HEK293 (cell line): ENCODE data around the gene INKA2.

Source experiments
- CTCF ChIA-PET: fragments of 350-600 bp; formaldehyde crosslinking; extraction: SDS; loops from one replicate; lab custom pipeline; 2021; ENCODE audit warnings: antibody characterized with exemption; lab: Yijun Ruan, JAX
- POLR2A ChIA-PET: fragments of 300-600 bp; formaldehyde crosslinking; extraction: SDS; loops from one replicate; lab custom pipeline; 2020; ENCODE audit warnings: antibody characterized with exemption, inconsistent platforms; lab: Yijun Ruan, JAX
- H3K27ac ChIP-seq: fragments of 200-500 bp; sonication (Bioruptor generic); 2 replicates; pipeline ENCODE4 v1.5.1; 2014; ENCODE audit warnings: low read depth, low read length, control low read depth, inconsistent platforms; ENCODE audit errors: extremely low read depth
- H3K36me3 ChIP-seq, 2 experiments: fragments of 200-500 bp in 1 of 2; sonication (Bioruptor generic) in 1 of 2; 1 replicate in 1 of 2; 2 replicates in 1 of 2; pipeline ENCODE4 v1.5.1; 2014 to 2017; ENCODE audit warnings: inconsistent platforms in 2 of 2, low read length in 2 of 2; ENCODE audit not compliant: control insufficient read depth in 2 of 2, insufficient read depth in 1 of 2
- H3K4me1 ChIP-seq: fragments of 200-500 bp; sonication (Bioruptor generic); 2 replicates; pipeline ENCODE4 v1.5.1; 2014; ENCODE audit warnings: mild to moderate bottlenecking, low read length, inconsistent platforms; ENCODE audit not compliant: control insufficient read depth, insufficient read depth
- H3K4me3 ChIP-seq: 2 replicates; pipeline ENCODE4 v1.5.1; 2011; ENCODE audit warnings: low read depth, mild to moderate bottlenecking, control low read depth, low read length, moderate library complexity
- H3K9me3 ChIP-seq: fragments of 200-500 bp; sonication (Bioruptor generic); 2 replicates; pipeline ENCODE4 v1.5.1; 2014; ENCODE audit warnings: low read depth, low read length, inconsistent platforms; ENCODE audit not compliant: control insufficient read depth, insufficient read depth
- HOXA7 ChIP-seq: sonication (generic); formaldehyde crosslinking; IDR thresholded peaks from 2 replicates; pipeline ENCODE4 v1.8.1; 2022; ENCODE audit warnings: missing genetic modification reagents, borderline replicate concordance
- HOXC10 ChIP-seq: sonication (generic); formaldehyde crosslinking; IDR thresholded peaks from 2 replicates; pipeline ENCODE4 v1.8.1; 2023; ENCODE audit warnings: mild to moderate bottlenecking, missing genetic modification reagents
- HOXD13 ChIP-seq: sonication (generic); formaldehyde crosslinking; IDR thresholded peaks from 2 replicates; pipeline ENCODE4 v1.8.0; 2022; ENCODE audit warnings: missing genetic modification reagents, borderline replicate concordance
- KLF1 ChIP-seq: fragments of 450-650 bp; formaldehyde crosslinking; IDR thresholded peaks from 2 replicates; pipeline ENCODE4 v1.5.1; 2016; ENCODE audit warnings: missing biosample characterization, missing genetic modification characterization
- KLF16 ChIP-seq: fragments of 450-650 bp; formaldehyde crosslinking; IDR thresholded peaks from 2 replicates; pipeline ENCODE4 v1.5.1; 2017; ENCODE audit warnings: missing biosample characterization, missing genetic modification characterization
- KLF9 ChIP-seq: fragments of 450-650 bp; formaldehyde crosslinking; IDR thresholded peaks from 2 replicates; pipeline ENCODE4 v1.5.1; 2016; ENCODE audit warnings: missing biosample characterization, missing genetic modification characterization, low read depth
- MZF1 ChIP-seq: fragments of 450-650 bp; formaldehyde crosslinking; IDR thresholded peaks from 2 replicates; pipeline ENCODE4 v1.5.1; 2017; ENCODE audit warnings: missing biosample characterization, missing genetic modification characterization, borderline replicate concordance
- OVOL3 ChIP-seq: fragments of 450-650 bp; formaldehyde crosslinking; IDR thresholded peaks from 2 replicates; pipeline ENCODE4 v1.5.1; 2016; ENCODE audit warnings: missing biosample characterization, missing genetic modification characterization
- PRDM1 ChIP-seq: fragments of 450-650 bp; formaldehyde crosslinking; IDR thresholded peaks from 2 replicates; pipeline ENCODE4; 2016; ENCODE audit warnings: missing biosample characterization, missing genetic modification characterization
- SETDB1 ChIP-seq: IDR thresholded peaks from one replicate; pipeline ENCODE4 v1.6.1; 2017; ENCODE audit warnings: mild to moderate bottlenecking, low read length, moderate library complexity, mixed read lengths; ENCODE audit not compliant: insufficient read length
- ZBTB17 ChIP-seq: fragments of 450-650 bp; formaldehyde crosslinking; IDR thresholded peaks from 2 replicates; pipeline ENCODE4 v1.5.1; 2016; ENCODE audit warnings: missing biosample characterization, missing genetic modification characterization
- ZNF112 ChIP-seq: fragments of 450-650 bp; formaldehyde crosslinking; IDR thresholded peaks from 2 replicates; pipeline ENCODE4 v1.5.0; 2017; ENCODE audit warnings: missing biosample characterization, missing genetic modification characterization
- ZNF37A ChIP-seq: fragments of 450-650 bp; IDR thresholded peaks from 2 replicates; pipeline ENCODE4 v1.5.1; 2018; ENCODE audit warnings: missing biosample characterization, missing genetic modification characterization
- ZNF394 ChIP-seq: fragments of 450-650 bp; formaldehyde crosslinking; IDR thresholded peaks from 2 replicates; pipeline ENCODE4 v1.5.1; 2016; ENCODE audit warnings: missing biosample characterization, missing genetic modification characterization, mild to moderate bottlenecking, moderate library complexity, borderline replicate concordance
- ZNF423 ChIP-seq: fragments of 450-650 bp; formaldehyde crosslinking; IDR thresholded peaks from 2 replicates; pipeline ENCODE4 v1.5.1; 2016; ENCODE audit warnings: missing biosample characterization, missing genetic modification characterization
- ZNF530 ChIP-seq: fragments of 450-650 bp; formaldehyde crosslinking; IDR thresholded peaks from 2 replicates; pipeline ENCODE4 v1.5.1; 2016; ENCODE audit warnings: low read depth, missing biosample characterization, missing genetic modification characterization
- ZNF548 ChIP-seq: fragments of 450-650 bp; formaldehyde crosslinking; IDR thresholded peaks from 2 replicates; pipeline ENCODE4 v1.5.1; 2016; ENCODE audit warnings: missing biosample characterization, missing genetic modification characterization
- ZNF558 ChIP-seq: fragments of 450-650 bp; formaldehyde crosslinking; IDR thresholded peaks from 2 replicates; pipeline ENCODE4 v1.5.1; 2016; ENCODE audit warnings: missing biosample characterization, missing genetic modification characterization
- ZNF670 ChIP-seq: fragments of 450-650 bp; formaldehyde crosslinking; IDR thresholded peaks from 2 replicates; pipeline ENCODE4 v1.5.1; 2016; ENCODE audit warnings: missing biosample characterization, missing genetic modification characterization, low read depth
- ZNF792 ChIP-seq: fragments of 450-650 bp; formaldehyde crosslinking; IDR thresholded peaks from 2 replicates; pipeline ENCODE4 v1.5.1; 2016; ENCODE audit warnings: missing biosample characterization, missing genetic modification characterization
- ZSCAN16 ChIP-seq: fragments of 450-650 bp; formaldehyde crosslinking; IDR thresholded peaks from 2 replicates; pipeline ENCODE4 v1.5.1; 2016; ENCODE audit warnings: missing biosample characterization, missing genetic modification characterization
- ZSCAN23 ChIP-seq: fragments of 450-650 bp; formaldehyde crosslinking; IDR thresholded peaks from 2 replicates; pipeline ENCODE4 v1.5.1; 2016; ENCODE audit warnings: missing biosample characterization, missing genetic modification characterization
- TF ChIP-seq, protein P1 (sequence below): fragments of 450-650 bp; formaldehyde crosslinking; optimal IDR thresholded peaks from 2 replicates; pipeline ENCODE3; 2016; ENCODE audit warnings: missing biosample characterization, mild to moderate bottlenecking, missing genetic modification characterization
- TF ChIP-seq, protein P2 (sequence below): fragments of 450-650 bp; formaldehyde crosslinking; IDR thresholded peaks from 2 replicates; pipeline ENCODE4 v1.5.1; 2016; ENCODE audit warnings: missing biosample characterization, missing genetic modification characterization
- TF ChIP-seq, protein P3 (sequence below): fragments of 450-650 bp; formaldehyde crosslinking; IDR thresholded peaks from 2 replicates; pipeline ENCODE4; 2016; ENCODE audit warnings: missing biosample characterization, missing genetic modification characterization
- TF ChIP-seq, protein P4 (sequence below): fragments of 450-650 bp; formaldehyde crosslinking; IDR thresholded peaks from 2 replicates; pipeline ENCODE4 v1.5.1; 2016; ENCODE audit warnings: missing biosample characterization, missing genetic modification characterization
- TF ChIP-seq, protein P5 (sequence below): fragments of 450-650 bp; formaldehyde crosslinking; IDR thresholded peaks from 2 replicates; pipeline ENCODE4 v1.5.1; 2017; ENCODE audit warnings: missing biosample characterization, mild to moderate bottlenecking, missing genetic modification characterization, moderate library complexity

The INKA2 gene

DNA sequence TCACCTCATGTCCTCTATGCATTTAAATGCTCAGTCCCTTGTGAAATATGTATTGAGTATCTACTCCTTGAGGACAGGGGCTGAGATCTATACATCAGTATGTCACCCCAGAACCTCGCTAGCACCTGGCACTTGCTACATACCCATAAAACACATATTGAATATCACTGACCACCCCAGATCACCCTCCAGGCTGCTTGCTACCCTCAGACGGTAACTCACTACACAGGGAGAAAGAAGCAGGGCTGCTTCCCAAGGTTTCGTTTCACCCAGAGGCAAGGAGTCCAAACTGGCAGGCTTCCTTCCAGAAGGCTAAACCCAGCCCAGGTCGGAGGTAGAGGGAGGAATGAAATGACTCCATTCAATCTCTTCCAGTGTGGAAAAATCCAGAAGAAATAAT is 8.5 kb downstream of the INKA2 start:
- ChIA-PET POLR2A (no interaction called here), CTCF (interaction anchor here (0.6 kb wide), 1 partner anchor 84 kb away, joined by 3 read pairs; no protein-coding TSS in a partner anchor)
- Histone ChIP-seq H3K27ac (no peak overlapping the region), H3K36me3 (no peaks in the 10 kb centered on the region), H3K4me1 (no peaks in the 10 kb centered on the region; the same call in 1 of the 2 replicates), H3K9me3 (no peaks in the 10 kb centered on the region), H3K4me3 (no peak overlapping the region)
- TF ChIP-seq, protein P1, sequence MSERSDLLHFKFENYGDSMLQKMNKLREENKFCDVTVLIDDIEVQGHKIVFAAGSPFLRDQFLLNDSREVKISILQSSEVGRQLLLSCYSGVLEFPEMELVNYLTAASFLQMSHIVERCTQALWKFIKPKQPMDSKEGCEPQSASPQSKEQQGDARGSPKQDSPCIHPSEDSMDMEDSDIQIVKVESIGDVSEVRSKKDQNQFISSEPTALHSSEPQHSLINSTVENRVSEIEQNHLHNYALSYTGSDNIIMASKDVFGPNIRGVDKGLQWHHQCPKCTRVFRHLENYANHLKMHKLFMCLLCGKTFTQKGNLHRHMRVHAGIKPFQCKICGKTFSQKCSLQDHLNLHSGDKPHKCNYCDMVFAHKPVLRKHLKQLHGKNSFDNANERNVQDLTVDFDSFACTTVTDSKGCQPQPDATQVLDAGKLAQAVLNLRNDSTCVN: no peak
- TF ChIP-seq SETDB1 (no peak), PRDM1 (tag by site-specific recombination) (no peak), ZNF394 (tag by site-specific recombination) (no peak), HOXA7 (CRISPR knock-in tag) (no peak), OVOL3 (tag by site-specific recombination) (no peak), HOXD13 (CRISPR knock-in tag) (no peak), ZNF558 (tag by site-specific recombination) (no peak), ZNF112 (tag by site-specific recombination) (no peak), HOXC10 (CRISPR knock-in tag) (no peak)
- TF ChIP-seq, protein P2, sequence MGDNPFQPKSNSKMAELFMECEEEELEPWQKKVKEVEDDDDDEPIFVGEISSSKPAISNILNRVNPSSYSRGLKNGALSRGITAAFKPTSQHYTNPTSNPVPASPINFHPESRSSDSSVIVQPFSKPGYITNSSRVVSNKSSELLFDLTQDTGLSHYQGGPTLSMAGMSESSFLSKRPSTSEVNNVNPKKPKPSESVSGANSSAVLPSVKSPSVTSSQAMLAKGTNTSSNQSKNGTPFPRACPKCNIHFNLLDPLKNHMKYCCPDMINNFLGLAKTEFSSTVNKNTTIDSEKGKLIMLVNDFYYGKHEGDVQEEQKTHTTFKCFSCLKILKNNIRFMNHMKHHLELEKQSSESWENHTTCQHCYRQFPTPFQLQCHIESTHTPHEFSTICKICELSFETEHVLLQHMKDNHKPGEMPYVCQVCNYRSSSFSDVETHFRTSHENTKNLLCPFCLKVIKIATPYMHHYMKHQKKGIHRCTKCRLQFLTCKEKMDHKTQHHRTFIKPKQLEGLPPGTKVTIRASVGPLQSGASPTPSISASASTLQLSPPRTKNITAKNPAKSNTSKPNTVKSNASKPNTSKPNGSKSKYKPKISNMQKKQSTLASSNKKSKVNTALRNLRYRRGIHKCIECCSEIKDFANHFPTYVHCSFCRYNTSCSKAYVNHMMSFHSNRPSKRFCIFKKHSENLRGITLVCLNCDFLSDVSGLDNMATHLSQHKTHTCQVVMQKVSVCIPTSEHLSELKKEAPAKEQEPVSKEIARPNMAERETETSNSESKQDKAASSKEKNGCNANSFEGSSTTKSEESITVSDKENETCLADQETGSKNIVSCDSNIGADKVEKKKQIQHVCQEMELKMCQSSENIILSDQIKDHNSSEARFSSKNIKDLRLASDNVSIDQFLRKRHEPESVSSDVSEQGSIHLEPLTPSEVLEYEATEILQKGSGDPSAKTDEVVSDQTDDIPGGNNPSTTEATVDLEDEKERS (tag by site-specific recombination): no peak
- TF ChIP-seq, protein P3, sequence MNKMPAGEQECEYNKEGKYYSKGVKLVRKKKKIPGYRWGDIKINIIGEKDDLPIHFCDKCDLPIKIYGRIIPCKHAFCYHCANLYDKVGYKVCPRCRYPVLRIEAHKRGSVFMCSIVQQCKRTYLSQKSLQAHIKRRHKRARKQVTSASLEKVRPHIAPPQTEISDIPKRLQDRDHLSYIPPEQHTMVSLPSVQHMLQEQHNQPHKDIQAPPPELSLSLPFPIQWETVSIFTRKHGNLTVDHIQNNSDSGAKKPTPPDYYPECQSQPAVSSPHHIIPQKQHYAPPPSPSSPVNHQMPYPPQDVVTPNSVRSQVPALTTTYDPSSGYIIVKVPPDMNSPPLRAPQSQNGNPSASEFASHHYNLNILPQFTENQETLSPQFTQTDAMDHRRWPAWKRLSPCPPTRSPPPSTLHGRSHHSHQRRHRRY (tag by site-specific recombination): no peak
- TF ChIP-seq, protein P4, sequence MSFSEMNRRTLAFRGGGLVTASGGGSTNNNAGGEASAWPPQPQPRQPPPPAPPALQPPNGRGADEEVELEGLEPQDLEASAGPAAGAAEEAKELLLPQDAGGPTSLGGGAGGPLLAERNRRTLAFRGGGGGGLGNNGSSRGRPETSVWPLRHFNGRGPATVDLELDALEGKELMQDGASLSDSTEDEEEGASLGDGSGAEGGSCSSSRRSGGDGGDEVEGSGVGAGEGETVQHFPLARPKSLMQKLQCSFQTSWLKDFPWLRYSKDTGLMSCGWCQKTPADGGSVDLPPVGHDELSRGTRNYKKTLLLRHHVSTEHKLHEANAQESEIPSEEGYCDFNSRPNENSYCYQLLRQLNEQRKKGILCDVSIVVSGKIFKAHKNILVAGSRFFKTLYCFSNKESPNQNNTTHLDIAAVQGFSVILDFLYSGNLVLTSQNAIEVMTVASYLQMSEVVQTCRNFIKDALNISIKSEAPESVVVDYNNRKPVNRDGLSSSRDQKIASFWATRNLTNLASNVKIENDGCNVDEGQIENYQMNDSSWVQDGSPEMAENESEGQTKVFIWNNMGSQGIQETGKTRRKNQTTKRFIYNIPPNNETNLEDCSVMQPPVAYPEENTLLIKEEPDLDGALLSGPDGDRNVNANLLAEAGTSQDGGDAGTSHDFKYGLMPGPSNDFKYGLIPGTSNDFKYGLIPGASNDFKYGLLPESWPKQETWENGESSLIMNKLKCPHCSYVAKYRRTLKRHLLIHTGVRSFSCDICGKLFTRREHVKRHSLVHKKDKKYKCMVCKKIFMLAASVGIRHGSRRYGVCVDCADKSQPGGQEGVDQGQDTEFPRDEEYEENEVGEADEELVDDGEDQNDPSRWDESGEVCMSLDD (tag by site-specific recombination): no peak

DNA sequence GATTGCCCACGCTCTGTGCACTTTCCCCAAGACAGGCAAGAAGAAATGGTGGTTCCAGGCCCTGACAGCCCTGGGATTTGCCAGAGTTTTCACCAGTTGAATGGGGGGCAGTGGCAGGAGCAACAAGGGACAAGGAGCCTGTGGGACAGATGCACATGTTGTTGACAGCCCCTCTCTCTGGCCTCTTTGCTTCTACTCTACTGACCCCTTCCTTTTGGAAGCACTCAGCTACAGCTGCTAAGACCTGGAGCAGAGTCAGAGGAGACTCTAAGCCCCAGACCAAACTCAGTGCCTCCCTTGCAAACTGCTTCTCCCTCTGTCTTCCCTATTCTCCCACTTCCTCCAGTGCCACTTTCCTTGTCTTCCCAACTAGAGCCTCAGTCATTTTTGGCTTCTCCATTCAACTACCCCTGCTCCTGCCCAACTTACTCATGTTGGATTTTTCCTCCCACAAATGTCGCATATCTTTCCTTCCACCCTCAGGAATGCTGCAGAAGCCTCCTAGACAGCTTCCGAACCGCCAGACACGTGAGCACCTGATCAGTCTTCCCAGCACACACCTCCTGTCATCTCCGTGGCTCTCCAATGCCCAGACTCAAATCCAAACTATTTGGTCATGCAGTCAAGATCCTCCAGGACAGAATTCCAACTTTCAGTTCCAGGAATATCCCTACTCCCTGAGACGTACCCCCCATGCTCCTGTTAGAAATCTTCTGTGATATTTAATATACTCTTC is 9.1 kb downstream of the INKA2 start:
- Histone ChIP-seq H3K9me3 (no peaks in the 10 kb centered on the region), H3K4me1 (no peaks in the 10 kb centered on the region), H3K4me3 (no peak overlapping the region), H3K27ac (no peak overlapping the region), H3K36me3 (no peaks in the 10 kb centered on the region)
- ChIA-PET POLR2A (no interaction called here), CTCF (no interaction called here)
- TF ChIP-seq ZNF530 (tag by site-specific recombination) (no peak), ZSCAN16 (tag by site-specific recombination) (no peak), KLF9 (tag by site-specific recombination) (no peak), ZBTB17 (tag by site-specific recombination) (no peak), KLF16 (no peak), ZNF548 (tag by site-specific recombination) (no peak), ZNF670 (tag by site-specific recombination) (no peak), ZSCAN23 (tag by site-specific recombination) (no peak), ZNF423 (tag by site-specific recombination) (no peak), ZNF792 (tag by site-specific recombination) (no peak), MZF1 (tag by site-specific recombination) (no peak), KLF1 (no peak), ZNF37A (tag by site-specific recombination) (no peak)
- TF ChIP-seq, protein P5, sequence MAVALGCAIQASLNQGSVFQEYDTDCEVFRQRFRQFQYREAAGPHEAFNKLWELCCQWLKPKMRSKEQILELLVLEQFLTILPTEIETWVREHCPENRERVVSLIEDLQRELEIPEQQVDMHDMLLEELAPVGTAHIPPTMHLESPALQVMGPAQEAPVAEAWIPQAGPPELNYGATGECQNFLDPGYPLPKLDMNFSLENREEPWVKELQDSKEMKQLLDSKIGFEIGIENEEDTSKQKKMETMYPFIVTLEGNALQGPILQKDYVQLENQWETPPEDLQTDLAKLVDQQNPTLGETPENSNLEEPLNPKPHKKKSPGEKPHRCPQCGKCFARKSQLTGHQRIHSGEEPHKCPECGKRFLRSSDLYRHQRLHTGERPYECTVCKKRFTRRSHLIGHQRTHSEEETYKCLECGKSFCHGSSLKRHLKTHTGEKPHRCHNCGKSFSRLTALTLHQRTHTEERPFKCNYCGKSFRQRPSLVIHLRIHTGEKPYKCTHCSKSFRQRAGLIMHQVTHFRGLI: no peak
